Pancreas (tissue), 10 donors: Measurements from ENCODE around the gene ZFP64. TPM values are rescaled to one million over a fixed set of nuclear protein-coding genes. Genes with fewer than 3 reads are reported as not detected.
"Not testable (repeated sequence)": the region's sequence is repeated elsewhere in the genome, so short reads cannot be mapped to it uniquely, and the experiment has no call there.

Experiments used
- ATAC-seq, 4 donors: fragments of 200-7000 bp; cut with Tn5 transposase; one replicate each; pipeline versions ENCODE4 v1.8.0 to v1.9.1; 2020; ENCODE audit warnings: mild to moderate bottlenecking in 4 of 4, moderate library complexity in 4 of 4
- DNase-seq, 6 donors: peaks; one replicate each; pipeline ENCODE4 v3.0.0-alpha.2; 2020
- FAIRE-seq: peaks from 2 replicates; lab custom pipeline; 2012; peaks lifted over from hg19 to GRCh38; lab: Jason Lieb, UNC
- H3K27ac ChIP-seq, 4 donors: fragments of 200-600 bp; sonication (generic); 1 replicate in 3 of 4; 2 replicates in 1 of 4; pipeline versions ENCODE4 v1.5.0 to v1.8.0; 2020
- H3K27me3 ChIP-seq, 4 donors: fragments of 200-600 bp; one replicate each; pipeline ENCODE4 v1.8.0; 2021
- H3K36me3 ChIP-seq, 3 donors: fragments of 200-600 bp; sonication (generic) in 1 of 3; one replicate each; pipeline versions ENCODE4 v1.5.0 to v1.8.0; 2020 to 2021
- H3K4me1 ChIP-seq, 3 donors: fragments of 200-600 bp; one replicate each; pipeline ENCODE4 v1.8.0; 2021
- H3K4me3 ChIP-seq, 4 donors: fragments of 200-600 bp; sonication (generic) in 2 of 4; one replicate each; pipeline versions ENCODE4 v1.5.0 to v1.8.0; 2020 to 2021
- H3K9me3 ChIP-seq, 4 donors: fragments of 200-600 bp; one replicate each; pipeline ENCODE4 v1.8.0; 2021
- WGBS, 2 donors: extraction: QIAGEN DNeasy Blood & Tissue Kit; methylation state at CpG; one replicate each; pipeline ENCODE4 v1.1.7; 2013; 5-methylcytosine and 5-hydroxymethylcytosine counted together
- intact Hi-C, 3 donors: fragments of 100-400 bp; cut with DNase I; formaldehyde crosslinking; loops; one replicate each; pipeline versions ENCODE4 v1.11.1 to v1.14.2; 2022
- polyA plus RNA-seq, 2 donors: library from polyadenylated mRNA; stranded (reverse); fragments of 200-250 nt; gene quantifications; one replicate each; pipeline ENCODE4 v1.2.3, GENCODE V29; 2013
- total RNA-seq, 6 donors: library from RNA; stranded (reverse); fragmentation: NEBNext Ultra II Directional in 4 of 6; extraction: Animal tissue kit (Norgen Biotek cat#: 25700) in 4 of 6; gene quantifications; one replicate each; pipeline versions ENCODE4 v1.2.1 to v1.2.4, GENCODE V29; 2021 to 2023
- TF ChIP-seq, protein P1 (sequence below), 4 donors: fragments of 200-600 bp; sonication (generic) in 3 of 4; IDR thresholded peaks; one replicate each; pipeline versions ENCODE4 v1.5.0 to v1.8.0; 2021; ENCODE audit warnings: antibody characterized with exemption in 4 of 4
- donor health status: healthy with polysubstance abuse.
- donor health status: DM: no; HTN: no; CAD: no; lungs with moderate emphysema.
- donor health status: DM: no; HTN: no; CAD: no.
- donor health status: control.
- donor health status: control.
- donor health status: Bipolar disorder and iron deficiency.
- donor health status: DM: yes; HTN: yes; CAD: no.
- donor health status: DM: no; HTN: no; CAD: no.
- donor health status: DM: no; HTN: no; CAD: no.
- donor health status: DM: yes; HTN: yes; CAD: no.

Gene ZFP64
- total and polyA plus RNA-seq, 8 donors: 3.2 to 9.6 (median 4.9) TPM

DNA sequence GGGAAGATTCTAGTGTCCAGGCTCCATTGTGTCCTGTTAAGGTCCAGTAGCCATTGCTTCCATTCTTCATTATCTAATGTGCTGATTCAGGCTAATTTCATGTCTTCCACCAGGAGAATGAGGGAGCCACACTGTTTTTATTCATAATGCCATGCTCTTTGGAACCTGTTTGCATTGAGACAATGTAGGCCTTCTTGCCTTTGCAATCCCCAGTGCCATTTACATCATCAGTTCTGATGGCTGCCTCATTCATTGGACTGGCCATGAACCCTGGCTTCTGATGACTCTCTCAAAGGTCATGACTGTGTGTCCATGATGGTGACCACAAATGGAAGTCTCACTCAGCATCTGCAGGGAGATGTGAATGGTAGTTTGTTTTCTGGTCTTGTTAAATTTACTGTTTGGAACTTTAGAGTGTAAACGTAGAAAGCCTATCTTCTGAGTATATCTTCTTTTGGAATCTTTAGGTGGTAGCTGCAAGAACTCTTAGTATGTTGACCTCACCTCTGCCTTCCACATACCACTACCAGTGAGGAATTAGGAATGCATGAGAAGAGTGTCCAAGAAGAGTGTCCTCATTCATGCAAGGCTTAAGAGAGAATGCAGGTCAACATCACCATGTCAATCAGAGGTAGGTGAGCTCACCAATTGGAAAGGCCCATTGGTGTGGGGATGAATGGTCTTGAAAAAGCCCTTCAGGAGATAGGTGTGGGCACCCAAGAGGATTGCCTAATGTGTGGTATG is 42.9 kb upstream of the ZFP64 start:
- TF ChIP-seq, protein P1, sequence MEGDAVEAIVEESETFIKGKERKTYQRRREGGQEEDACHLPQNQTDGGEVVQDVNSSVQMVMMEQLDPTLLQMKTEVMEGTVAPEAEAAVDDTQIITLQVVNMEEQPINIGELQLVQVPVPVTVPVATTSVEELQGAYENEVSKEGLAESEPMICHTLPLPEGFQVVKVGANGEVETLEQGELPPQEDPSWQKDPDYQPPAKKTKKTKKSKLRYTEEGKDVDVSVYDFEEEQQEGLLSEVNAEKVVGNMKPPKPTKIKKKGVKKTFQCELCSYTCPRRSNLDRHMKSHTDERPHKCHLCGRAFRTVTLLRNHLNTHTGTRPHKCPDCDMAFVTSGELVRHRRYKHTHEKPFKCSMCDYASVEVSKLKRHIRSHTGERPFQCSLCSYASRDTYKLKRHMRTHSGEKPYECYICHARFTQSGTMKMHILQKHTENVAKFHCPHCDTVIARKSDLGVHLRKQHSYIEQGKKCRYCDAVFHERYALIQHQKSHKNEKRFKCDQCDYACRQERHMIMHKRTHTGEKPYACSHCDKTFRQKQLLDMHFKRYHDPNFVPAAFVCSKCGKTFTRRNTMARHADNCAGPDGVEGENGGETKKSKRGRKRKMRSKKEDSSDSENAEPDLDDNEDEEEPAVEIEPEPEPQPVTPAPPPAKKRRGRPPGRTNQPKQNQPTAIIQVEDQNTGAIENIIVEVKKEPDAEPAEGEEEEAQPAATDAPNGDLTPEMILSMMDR (IDR thresholded peaks at IDR 0.05): no peak
- ATAC-seq: no peak
- WGBS, 2 donors: 61 to 67% methylated on average over 1 of the region's 1 CpG
- intact Hi-C loops: no loop called here
- no peaks in the 10 kb centered on the region for H3K9me3 ChIP-seq
- peaks cover 0 to 5% (median 0%) of the 10 kb centered on the region in 3 donors for H3K4me1 ChIP-seq
- no peak overlapping the region for H3K27ac ChIP-seq
- H3K27me3 ChIP-seq: no peaks in the 10 kb centered on the region
- no peak for DNase-seq
- no peak for FAIRE-seq
- no peak overlapping the region for H3K4me3 ChIP-seq
- H3K36me3 ChIP-seq: no peaks in the 10 kb centered on the region

DNA sequence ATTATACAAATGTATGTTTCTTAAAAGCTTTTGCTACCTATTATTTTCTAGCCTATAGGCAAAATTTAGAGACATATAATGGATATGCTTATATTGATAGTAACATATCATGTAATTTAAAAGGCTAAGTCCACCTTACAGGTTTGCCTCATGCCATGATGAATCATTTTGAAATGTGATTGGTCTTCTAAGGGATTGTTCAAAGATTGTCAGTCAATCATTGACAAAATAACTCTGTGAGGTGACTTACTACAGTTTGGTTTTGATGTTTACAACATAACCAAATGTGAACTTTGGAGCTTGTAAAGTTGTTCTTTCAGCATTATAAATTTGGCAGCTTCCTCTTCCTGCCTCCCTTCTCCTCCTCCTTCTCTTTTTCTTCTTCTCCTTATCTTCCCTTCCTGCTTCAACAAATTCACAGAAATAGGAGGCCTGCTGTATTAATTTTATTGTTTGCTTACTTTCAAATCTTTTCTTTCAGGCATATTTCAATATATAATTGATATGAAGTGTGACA is 39.7 kb upstream of the ZFP64 start:
- intact Hi-C loops: no loop called here
- DNase-seq (no peak), ATAC-seq (peak in 3 of 4 donors; percentile 43 to 80 (median 67)), FAIRE-seq (peak; percentile 96)
- no peaks in the 10 kb centered on the region for H3K27me3 ChIP-seq
- peaks cover 0 to 5% (median 0%) of the 10 kb centered on the region in 3 donors for H3K4me1 ChIP-seq
- no peak overlapping the region for H3K4me3 ChIP-seq
- no peaks in the 10 kb centered on the region for H3K36me3 ChIP-seq
- H3K9me3 ChIP-seq: no peaks in the 10 kb centered on the region
- peak overlapping the region in 1 of 4 donors; percentile 0 for H3K27ac ChIP-seq
- TF ChIP-seq, protein P1 (IDR thresholded peaks at IDR 0.05): no peak

DNA sequence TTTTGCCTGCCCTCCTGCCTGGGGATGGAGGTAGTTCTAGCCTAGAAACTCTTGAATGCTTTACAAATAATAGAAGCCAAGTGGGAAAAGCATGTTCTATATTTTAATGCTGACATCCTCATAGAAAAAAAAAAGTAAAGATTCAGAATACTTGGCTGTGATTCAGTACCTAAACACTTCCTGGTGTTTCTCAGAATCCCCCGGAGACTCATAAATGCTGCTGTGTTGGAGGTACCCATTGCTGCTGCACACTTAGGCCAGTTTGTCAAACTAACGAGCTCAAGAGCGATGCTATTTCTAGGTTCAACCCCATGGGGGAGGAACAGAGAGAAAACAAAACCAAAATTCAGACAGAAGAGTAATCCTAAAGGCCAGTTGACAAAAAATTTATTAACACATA is 38.8 kb upstream of the ZFP64 start:
- intact Hi-C loops: no loop called here
- FAIRE-seq (no peak), DNase-seq (no peak), ATAC-seq (peak in 2 of 4 donors; percentile 25 to 56)
- Histone ChIP-seq H3K27ac (peak overlapping the region in 1 of 4 donors; percentile 0), H3K27me3 (no peaks in the 10 kb centered on the region), H3K36me3 (no peaks in the 10 kb centered on the region), H3K9me3 (no peaks in the 10 kb centered on the region), H3K4me1 (peaks cover 0 to 5% (median 0%) of the 10 kb centered on the region in 3 donors), H3K4me3 (no peak overlapping the region)
- 53 to 59% methylated on average over 3 of the region's 3 CpGs for WGBS, 2 donors
- TF ChIP-seq, protein P1 (IDR thresholded peaks at IDR 0.05): no peak

DNA sequence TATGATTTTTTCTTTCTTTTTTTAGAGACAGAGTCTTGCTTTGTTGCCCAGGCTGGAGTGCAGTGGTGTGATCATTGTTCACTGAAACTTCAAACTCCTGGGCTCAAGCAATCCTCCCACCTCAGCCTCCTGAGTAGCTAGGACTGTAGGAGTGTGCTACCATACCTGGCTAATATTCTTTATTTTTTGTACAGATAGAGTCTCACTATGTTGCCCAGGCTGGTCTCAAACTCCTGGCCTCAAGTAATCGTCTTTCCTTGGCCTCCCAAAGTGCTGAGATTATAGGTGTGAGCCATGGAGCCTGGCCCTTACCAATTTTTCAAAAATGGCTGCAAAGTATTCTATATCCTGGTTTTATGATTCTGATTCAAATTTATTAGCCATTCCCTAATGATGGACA is 37.8 kb upstream of the ZFP64 start:
- FAIRE-seq, H3K27ac ChIP-seq, H3K27me3 ChIP-seq, intact Hi-C loops, H3K9me3 ChIP-seq, H3K4me3 ChIP-seq, H3K36me3 ChIP-seq, ATAC-seq, H3K4me1 ChIP-seq, DNase-seq: not testable (repeated sequence)
- WGBS, 2 donors: 35 to 73% methylated on average over 1 of the region's 1 CpG

DNA sequence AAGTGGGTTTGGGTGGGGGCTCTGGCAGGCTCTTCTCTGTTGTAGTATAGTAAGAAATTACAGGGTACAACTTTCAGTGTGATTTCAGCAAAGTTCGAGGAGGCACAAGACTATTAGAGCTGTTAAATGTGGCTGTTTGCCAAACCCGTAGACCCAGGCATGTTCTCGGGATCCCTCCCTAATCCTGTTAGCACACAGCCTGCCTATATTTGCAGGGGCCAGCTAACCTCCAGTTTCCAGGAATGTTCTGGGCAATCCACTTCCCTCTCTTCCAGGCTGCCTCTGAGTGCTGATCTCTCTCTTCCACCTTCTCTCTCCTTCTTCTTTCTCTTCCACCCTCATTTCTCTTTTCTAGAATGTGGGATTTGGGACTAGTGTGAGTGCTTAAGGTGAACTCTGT is 34.8 kb upstream of the ZFP64 start:
- Histone ChIP-seq H3K27me3 (no peaks in the 10 kb centered on the region), H3K36me3 (no peaks in the 10 kb centered on the region), H3K9me3 (no peaks in the 10 kb centered on the region), H3K27ac (no peak overlapping the region), H3K4me1 (peaks cover 0 to 5% (median 0%) of the 10 kb centered on the region in 3 donors), H3K4me3 (no peak overlapping the region)
- DNase-seq (no peak), ATAC-seq (no peak), FAIRE-seq (no peak)
- TF ChIP-seq, protein P1 (IDR thresholded peaks at IDR 0.05): no peak
- WGBS, 2 donors: 9 to 16% methylated on average over 3 of the region's 3 CpGs
- intact Hi-C loops: no loop called here
